HepG2 (cell line): Measurements from ENCODE around the gene FOLR3. TPM values are rescaled to one million over a fixed set of nuclear protein-coding genes. Genes with fewer than 3 reads are reported as not detected.

Experiments used
- CBX2 ChIP-seq, 2 experiments: fragments of 200-600 bp in 1 of 2; sonication (generic); formaldehyde crosslinking in 1 of 2; IDR thresholded peaks; 2 replicates each; pipeline versions ENCODE4 v1.7.0 to v1.8.1; 2018 to 2022; ENCODE audit warnings: low read depth in 2 of 2, low read length in 1 of 2, mild to moderate bottlenecking in 1 of 2, missing genetic modification reagents in 1 of 2
- CCAR2 ChIP-seq: fragments of 200-400 bp; formaldehyde crosslinking; optimal IDR thresholded peaks from 2 replicates; pipeline ENCODE3; 2018; ENCODE audit warnings: low read depth, mild to moderate bottlenecking, low read length, moderate library complexity
- DNMT3B ChIP-seq: conservative IDR thresholded peaks from 2 replicates; pipeline ENCODE4 v1.6.1; 2016; ENCODE audit warnings: missing biosample characterization, control low read depth
- NKX3-1 ChIP-seq: sonication (generic); formaldehyde crosslinking; IDR thresholded peaks from 2 replicates; pipeline ENCODE4 v1.5.0; 2020; ENCODE audit warnings: missing genetic modification reagents
- PAXIP1 ChIP-seq: sonication (generic); formaldehyde crosslinking; conservative IDR thresholded peaks from 2 replicates; pipeline ENCODE4 v1.4.0; 2020; ENCODE audit warnings: mild to moderate bottlenecking, missing genetic modification reagents, moderate library complexity
- POLR2G ChIP-seq: fragments of 200-400 bp; formaldehyde crosslinking; IDR thresholded peaks from 2 replicates; pipeline ENCODE4 v1.6.1; 2018; ENCODE audit warnings: mild to moderate bottlenecking, low read depth, low read length, moderate library complexity
- TCF12 ChIP-seq, 2 experiments: fragments of 450-650 bp in 1 of 2; sonication (generic) in 1 of 2; formaldehyde crosslinking in 1 of 2; IDR thresholded peaks; 2 replicates each; pipeline versions ENCODE4 v1.6.1 to v1.8.0; 2017 to 2022; ENCODE audit warnings: antibody characterized with exemption in 1 of 2, mild to moderate bottlenecking in 1 of 2, missing genetic modification reagents in 1 of 2, moderate library complexity in 1 of 2
- ZFP82 ChIP-seq: sonication (generic); formaldehyde crosslinking; IDR thresholded peaks from 2 replicates; pipeline ENCODE4 v1.5.1; 2020; ENCODE audit warnings: mild to moderate bottlenecking, missing genetic modification reagents, borderline replicate concordance
- ZSCAN22 ChIP-seq: sonication (generic); formaldehyde crosslinking; IDR thresholded peaks from 2 replicates; pipeline ENCODE4 v1.4.0; 2020; ENCODE audit warnings: mild to moderate bottlenecking, missing genetic modification reagents
- polyA plus RNA-seq, 8 experiments: library from polyadenylated mRNA; depleted of rRNA in 3 of 8; stranded (reverse) in 7 of 8; unstranded in 1 of 8; fragments of >200 nt; fragmentation: Illumina TruSeq in 4 of 8; extraction: Trizol in 4 of 8; gene quantifications; 2 replicates each; pipeline versions ENCODE4 v1.2.1 to v1.2.3, GENCODE V29; 2011 to 2016; ENCODE audit warnings: low read depth in 4 of 8, missing spikeins in 1 of 8, mixed read lengths in 1 of 8; ENCODE audit not compliant: insufficient read depth in 1 of 8
- total RNA-seq, 5 experiments: library from RNA; depleted of rRNA; stranded (reverse); fragments of >200 nt; fragmentation: Illumina TruSeq; extraction: Trizol; gene quantifications; 2 replicates each; pipeline ENCODE4 v1.2.3, GENCODE V29; 2016; ENCODE audit warnings: low read depth in 1 of 5
- TF ChIP-seq, protein P1 (sequence below): sonication (generic); formaldehyde crosslinking; IDR thresholded peaks from 2 replicates; pipeline ENCODE4 v1.5.0; 2020; ENCODE audit warnings: missing genetic modification reagents
- TF ChIP-seq, protein P2 (sequence below): sonication (generic); formaldehyde crosslinking; IDR thresholded peaks from 2 replicates; pipeline ENCODE4 v1.8.0; 2022; ENCODE audit warnings: missing genetic modification reagents, mild to moderate bottlenecking, inconsistent platforms, borderline replicate concordance

FOLR3 gene
- total and polyA plus RNA-seq, 2 of the 13 experiments (the other 11 are each of a cell fraction or from before 2014, with no cell fraction given): not detected

DNA sequence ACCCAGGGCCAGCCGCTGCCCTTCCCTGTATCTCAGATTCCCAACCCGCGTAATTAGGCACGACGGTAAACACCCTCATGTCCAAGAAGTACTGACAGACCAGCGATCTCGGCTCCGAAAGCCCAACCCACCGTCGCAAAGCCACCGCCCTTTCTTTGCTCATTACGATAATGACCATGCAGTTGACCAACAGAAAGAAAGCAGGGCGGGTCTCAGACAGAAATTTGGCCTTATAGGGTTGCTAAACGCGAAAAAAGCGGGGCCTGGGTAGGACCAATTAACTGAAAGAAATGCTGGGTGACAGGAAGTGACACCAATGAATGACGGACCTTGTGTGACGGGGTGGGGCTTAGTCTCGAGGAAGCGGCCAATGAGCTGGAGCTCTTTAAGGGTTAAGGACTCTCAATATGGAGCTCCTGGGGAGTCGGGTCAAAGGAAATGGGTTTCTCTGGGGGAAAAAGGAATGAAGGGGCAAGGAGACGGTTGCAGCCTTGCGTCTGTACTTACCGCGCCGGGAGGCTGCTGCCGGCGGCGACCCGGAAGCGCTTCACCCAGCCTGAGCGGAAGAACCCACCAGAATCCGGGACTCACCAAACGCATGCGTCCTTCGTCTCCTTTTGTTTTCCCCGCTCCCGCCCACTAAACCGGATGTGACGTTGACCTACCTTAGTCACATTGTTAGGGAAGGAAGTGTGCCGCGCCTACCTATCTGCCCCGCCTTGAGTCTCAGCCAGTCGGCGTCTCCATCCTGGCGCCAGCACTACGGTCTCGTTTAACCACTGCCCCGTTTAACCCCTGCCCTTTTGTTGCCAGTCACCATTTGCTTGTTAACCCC is 23.2 kb upstream of the FOLR3 start, which contains the start of gene ANAPC15 (continued):
- TF ChIP-seq, protein P1, sequence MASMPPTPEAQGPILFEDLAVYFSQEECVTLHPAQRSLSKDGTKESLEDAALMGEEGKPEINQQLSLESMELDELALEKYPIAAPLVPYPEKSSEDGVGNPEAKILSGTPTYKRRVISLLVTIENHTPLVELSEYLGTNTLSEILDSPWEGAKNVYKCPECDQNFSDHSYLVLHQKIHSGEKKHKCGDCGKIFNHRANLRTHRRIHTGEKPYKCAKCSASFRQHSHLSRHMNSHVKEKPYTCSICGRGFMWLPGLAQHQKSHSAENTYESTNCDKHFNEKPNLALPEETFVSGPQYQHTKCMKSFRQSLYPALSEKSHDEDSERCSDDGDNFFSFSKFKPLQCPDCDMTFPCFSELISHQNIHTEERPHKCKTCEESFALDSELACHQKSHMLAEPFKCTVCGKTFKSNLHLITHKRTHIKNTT (CRISPR knock-in tag): no peak
- TF ChIP-seq ZSCAN22 (CRISPR knock-in tag) (no peak), POLR2G (peak; percentile 96), ZFP82 (CRISPR knock-in tag) (no peak), NKX3-1 (CRISPR knock-in tag) (peak; percentile 46; the same call in 1 of the 2 replicates), DNMT3B (CRISPR knock-in tag) (peak; percentile 80; the same call in 1 of the 2 replicates), CBX2 (IDR thresholded peaks at IDR 0.05; ENCODE audit: low read depth, low read length) (no peak), CBX2 (CRISPR knock-in tag; IDR thresholded peaks at IDR 0.05; ENCODE audit: low read depth) (no peak), TCF12 (IDR thresholded peaks at IDR 0.05) (no peak), TCF12 (CRISPR knock-in tag; IDR thresholded peaks at IDR 0.05) (no peak), PAXIP1 (no peak), CCAR2 (no peak)
- TF ChIP-seq, protein P2, sequence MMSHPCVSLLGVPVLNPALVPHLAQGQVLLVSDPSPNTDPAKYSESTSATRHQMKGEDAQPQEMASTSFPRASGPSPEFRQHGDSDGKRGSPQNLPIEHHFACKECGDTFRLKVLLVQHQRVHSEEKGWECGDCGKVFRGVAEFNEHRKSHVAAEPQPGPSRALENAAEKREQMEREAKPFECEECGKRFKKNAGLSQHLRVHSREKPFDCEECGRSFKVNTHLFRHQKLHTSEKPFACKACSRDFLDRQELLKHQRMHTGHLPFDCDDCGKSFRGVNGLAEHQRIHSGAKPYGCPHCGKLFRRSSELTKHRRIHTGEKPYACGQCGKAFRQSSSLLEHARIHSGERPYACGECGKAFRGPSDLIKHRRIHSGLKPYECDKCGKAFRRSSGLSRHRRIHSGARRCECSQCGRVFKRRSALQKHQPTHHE (CRISPR knock-in tag): peak; percentile 8; the same call in 1 of the 2 replicates
